GM12878 (cell line): ENCODE measurements around the gene UROC1. TPM values are rescaled to one million over a fixed set of nuclear protein-coding genes. Genes with fewer than 3 reads are reported as not detected.

Experiments
- ATAC-seq: fragments of 200-7000 bp; cut with Tn5 transposase; 3 replicates; pipeline ENCODE4 v1.9.1; 2020; ENCODE audit warnings: mild to moderate bottlenecking, moderate library complexity
- BruUV-seq: library from RNA; stranded (reverse); fragments of 400-500 nt; replicated peaks from 2 replicates; lab custom pipeline; 2021; lab: Mats Ljungman, UMichigan
- CTCF ChIA-PET: fragments of 300-600 bp; sonication (Branson Sonifier 250); formaldehyde crosslinking; extraction: SDS; loops from one replicate; lab custom pipeline; 2021; ENCODE audit warnings: inconsistent platforms; lab: Yijun Ruan, JAX
- POLR2A ChIA-PET: fragments of 350-600 bp; formaldehyde crosslinking; extraction: SDS; loops from one replicate; lab custom pipeline; 2021; ENCODE audit warnings: inconsistent platforms; lab: Charles Lee
- RAD21 ChIA-PET: fragments of 300-600 bp; sonication (Branson Sonifier 250); formaldehyde crosslinking; loops from one replicate; lab custom pipeline; 2023; ENCODE audit warnings: antibody characterized with exemption; ENCODE audit not compliant: unreplicated experiment; lab: Charles Lee
- SMC1A ChIA-PET: fragments of 300-600 bp; sonication (Branson Sonifier 250); formaldehyde crosslinking; loops from one replicate; lab custom pipeline; 2023; ENCODE audit not compliant: unreplicated experiment, uncharacterized antibody; lab: Charles Lee
- DNase-seq: peaks from one replicate; pipeline ENCODE4 v3.0.0-alpha.2; 2011; ENCODE audit warnings: low read depth, low spot score
- FAIRE-seq: peaks from 3 replicates; lab custom pipeline; 2011; peaks lifted over from hg19 to GRCh38; lab: Jason Lieb, UNC
- H2AFZ ChIP-seq: 2 replicates; pipeline ENCODE4 v1.6.0; 2011; ENCODE audit warnings: low read depth, low read length, control low read depth; ENCODE audit not compliant: control insufficient read depth
- H3K27ac ChIP-seq: 2 replicates; pipeline ENCODE4 v1.5.1; 2011; ENCODE audit warnings: control low read depth; ENCODE audit not compliant: control insufficient read depth, insufficient read depth
- H3K27me3 ChIP-seq, 2 experiments: replicated peaks in 1 of 2; 2 replicates each; pipeline versions ENCODE4 v1.6.0 to v1.6.1; 2011; ENCODE audit warnings: low read length in 1 of 2; ENCODE audit not compliant: control insufficient read depth in 2 of 2, insufficient read depth in 2 of 2
- H3K36me3 ChIP-seq, 2 experiments: 2 replicates each; pipeline ENCODE4 v1.5.1; 2011; ENCODE audit warnings: low read length in 1 of 2; ENCODE audit not compliant: control insufficient read depth in 2 of 2, insufficient read depth in 2 of 2
- H3K4me1 ChIP-seq: 2 replicates; pipeline ENCODE4 v1.6.1; 2011; ENCODE audit warnings: mild to moderate bottlenecking, low read length, moderate library complexity, mixed read lengths; ENCODE audit not compliant: control insufficient read depth, insufficient read depth
- H3K4me2 ChIP-seq: 2 replicates; pipeline ENCODE4 v1.6.0; 2011; ENCODE audit warnings: control low read depth; ENCODE audit not compliant: control insufficient read depth, insufficient read depth
- H3K4me3 ChIP-seq: fragments of 200-600 bp; sonication (generic); 2 replicates; pipeline ENCODE4 v1.5.1; 2016
- H3K79me2 ChIP-seq: 2 replicates; pipeline ENCODE4 v1.6.0; 2011; ENCODE audit warnings: low read length; ENCODE audit not compliant: control insufficient read depth, insufficient read depth
- H3K9ac ChIP-seq: 2 replicates; pipeline ENCODE4 v1.8.0; 2011; ENCODE audit warnings: low read length, control low read depth, mixed read lengths; ENCODE audit not compliant: control insufficient read depth, insufficient read depth
- H3K9me3 ChIP-seq: replicated peaks from 3 replicates; pipeline ENCODE4 v1.5.1; 2011; ENCODE audit warnings: mild to moderate bottlenecking, low read length; ENCODE audit not compliant: control insufficient read depth, insufficient read depth
- H4K20me1 ChIP-seq: 2 replicates; pipeline ENCODE4 v1.6.0; 2011; ENCODE audit not compliant: control insufficient read depth, insufficient read depth
- FOXM1 ChIP-seq: IDR thresholded peaks from 2 replicates; pipeline ENCODE4 v1.6.1; 2012; ENCODE audit warnings: low read depth, mild to moderate bottlenecking, inconsistent platforms, low read length, moderate library complexity
- MYB ChIP-seq: fragments of 150-350 bp; IDR thresholded peaks from 2 replicates; pipeline ENCODE4 v1.6.1; 2014; ENCODE audit warnings: mild to moderate bottlenecking, low read depth, low read length, borderline replicate concordance
- POLR2AphosphoS2 ChIP-seq: IDR thresholded peaks from 2 replicates; pipeline ENCODE4 v1.6.1; 2011; ENCODE audit warnings: low read depth, mild to moderate bottlenecking, low read length, improper control_type of control experiment, moderate library complexity
- RBBP5 ChIP-seq: fragments of 200-600 bp; sonication (generic); conservative IDR thresholded peaks from 2 replicates; pipeline ENCODE4 v1.6.1; 2016
- YBX1 ChIP-seq: fragments of 450-650 bp; IDR thresholded peaks from 2 replicates; pipeline ENCODE4 v1.6.1; 2016; ENCODE audit warnings: antibody characterized with exemption
- WGBS: methylation state at CpG from one replicate; pipeline ENCODE4 v1.1.6; 2016; ENCODE audit warnings: low lambda C conversion rate; ENCODE audit not compliant: insufficient replicate concordance, insufficient coverage; ENCODE audit errors: missing lambda C conversion rate; 5-methylcytosine and 5-hydroxymethylcytosine counted together
- in situ Hi-C: fragments of 300-500 bp; cut with MboI; formaldehyde crosslinking; loops from 9 replicates; pipeline ENCODE4 v1.14.3; 2018; ENCODE audit warnings: mixed read lengths
- intact Hi-C: fragments of 100-400 bp; cut with micrococcal nuclease; formaldehyde crosslinking; loops from one replicate; pipeline ENCODE4 v1.14.2; 2022; ENCODE audit not compliant: unreplicated experiment
- polyA plus RNA-seq, 11 experiments: library from polyadenylated mRNA; depleted of rRNA in 4 of 11; unstranded in 6 of 11; stranded (reverse) in 5 of 11; fragments of >200 nt; fragmentation: Nextera tagmentation in 4 of 11; fragmentation: Illumina TruSeq in 1 of 11; extraction: Ambion mirVana in 4 of 11; extraction: Trizol in 1 of 11; gene quantifications; 1 replicate in 1 of 11; 2 replicates in 10 of 11; pipeline versions ENCODE4 v1.2.1 to v1.2.3, GENCODE V29; 2011 to 2016; ENCODE audit warnings: inconsistent platforms in 2 of 11, missing spikeins in 2 of 11, low read depth in 1 of 11
- total RNA-seq, 4 experiments: library from RNA; depleted of rRNA in 3 of 4; stranded (reverse); fragments of >200 nt in 3 of 4; fragmentation: Illumina TruSeq in 1 of 4; extraction: Trizol in 1 of 4; gene quantifications; 2 replicates each; pipeline versions ENCODE4 v1.2.1 to v1.2.3, GENCODE V29; 2013 to 2021
- TF ChIP-seq, protein P1 (sequence below): fragments of 450-650 bp; formaldehyde crosslinking; IDR thresholded peaks from 2 replicates; pipeline ENCODE4 v1.5.0; 2022; ENCODE audit warnings: mild to moderate bottlenecking, missing genetic modification characterization

UROC1 gene
- total and polyA plus RNA-seq, 10 of the 15 experiments (the other 5 are each of a cell fraction or from before 2014, with no cell fraction given), result 0.04 TPM; not detected in 9

DNA sequence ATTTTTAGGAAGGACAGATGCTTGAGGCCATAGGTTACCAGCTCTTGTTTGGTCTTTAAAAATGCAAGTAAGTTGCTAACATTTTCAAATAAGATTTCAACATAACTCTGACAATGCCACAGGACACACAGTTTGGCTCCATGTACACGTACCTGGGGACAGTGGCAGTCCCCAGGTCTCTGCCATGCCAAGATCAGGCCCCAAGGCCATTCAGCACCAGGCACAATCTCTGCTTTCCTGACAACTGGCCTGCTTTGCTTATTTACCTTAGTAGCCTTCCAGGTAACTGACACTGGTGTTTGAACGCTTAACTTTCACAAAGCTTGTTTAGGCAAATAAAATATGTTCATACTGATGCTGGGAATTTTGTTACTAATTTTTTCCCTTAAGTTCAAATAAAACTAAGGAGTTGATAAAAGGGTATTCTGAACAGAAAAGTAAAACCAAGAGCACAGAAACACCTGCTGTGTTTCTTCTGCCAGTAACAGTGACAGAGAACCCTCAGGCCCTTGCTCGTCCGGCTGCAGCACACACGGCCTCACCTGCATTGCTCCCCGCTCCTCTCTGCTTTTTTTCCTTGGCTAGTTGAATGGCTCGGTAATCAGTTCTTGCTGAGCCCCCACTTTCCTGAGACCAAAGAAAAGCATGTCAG lies 58.3 kb downstream of the UROC1 start:
- DNase-seq, result no peak
- TF ChIP-seq MYB (no peak), FOXM1 (no peak), YBX1 (no peak), RBBP5 (no peak), POLR2AphosphoS2 (no peak)
- TF ChIP-seq, protein P1, sequence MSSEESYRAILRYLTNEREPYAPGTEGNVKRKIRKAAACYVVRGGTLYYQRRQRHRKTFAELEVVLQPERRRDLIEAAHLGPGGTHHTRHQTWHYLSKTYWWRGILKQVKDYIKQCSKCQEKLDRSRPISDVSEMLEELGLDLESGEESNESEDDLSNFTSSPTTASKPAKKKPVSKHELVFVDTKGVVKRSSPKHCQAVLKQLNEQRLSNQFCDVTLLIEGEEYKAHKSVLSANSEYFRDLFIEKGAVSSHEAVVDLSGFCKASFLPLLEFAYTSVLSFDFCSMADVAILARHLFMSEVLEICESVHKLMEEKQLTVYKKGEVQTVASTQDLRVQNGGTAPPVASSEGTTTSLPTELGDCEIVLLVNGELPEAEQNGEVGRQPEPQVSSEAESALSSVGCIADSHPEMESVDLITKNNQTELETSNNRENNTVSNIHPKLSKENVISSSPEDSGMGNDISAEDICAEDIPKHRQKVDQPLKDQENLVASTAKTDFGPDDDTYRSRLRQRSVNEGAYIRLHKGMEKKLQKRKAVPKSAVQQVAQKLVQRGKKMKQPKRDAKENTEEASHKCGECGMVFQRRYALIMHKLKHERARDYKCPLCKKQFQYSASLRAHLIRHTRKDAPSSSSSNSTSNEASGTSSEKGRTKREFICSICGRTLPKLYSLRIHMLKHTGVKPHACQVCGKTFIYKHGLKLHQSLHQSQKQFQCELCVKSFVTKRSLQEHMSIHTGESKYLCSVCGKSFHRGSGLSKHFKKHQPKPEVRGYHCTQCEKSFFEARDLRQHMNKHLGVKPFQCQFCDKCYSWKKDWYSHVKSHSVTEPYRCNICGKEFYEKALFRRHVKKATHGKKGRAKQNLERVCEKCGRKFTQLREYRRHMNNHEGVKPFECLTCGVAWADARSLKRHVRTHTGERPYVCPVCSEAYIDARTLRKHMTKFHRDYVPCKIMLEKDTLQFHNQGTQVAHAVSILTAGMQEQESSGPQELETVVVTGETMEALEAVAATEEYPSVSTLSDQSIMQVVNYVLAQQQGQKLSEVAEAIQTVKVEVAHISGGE (CRISPR knock-in tag), result no peak
- TF ChIP-seq, all 136 proteins: peak for 0
- H3K79me2 ChIP-seq, result no peaks in the 10 kb centered on the region

More for the DNA sequence above, 58.3 kb downstream of the UROC1 start:
- no TSS peak for BruUV-seq
- Histone ChIP-seq H3K36me3 (peaks cover 18 to 45% of the 10 kb centered on the region in 2 experiments), H3K9ac (no peak overlapping the region), H3K9me3 (no peaks in the 10 kb centered on the region), H3K4me3 (no peak overlapping the region), H3K4me1 (no peaks in the 10 kb centered on the region), H3K4me2 (no peak overlapping the region), H2AFZ (no peak overlapping the region), H4K20me1 (no peaks in the 10 kb centered on the region), H3K27ac (no peak overlapping the region), H3K27me3 (no peaks in the 10 kb centered on the region)
- POLR2A ChIA-PET, result no interaction called here
- ATAC-seq (no peak), FAIRE-seq (no peak)
- WGBS, result 84% methylated on average over 7 of the region's 7 CpGs
- in situ Hi-C loops, result no loop called here
- RAD21 ChIA-PET, result no interaction called here
- intact Hi-C loops, result no loop called here
- SMC1A ChIA-PET, result interaction anchor here (1.1 kb wide), 1 partner anchor 13 kb away, joined by 3 read pairs; no protein-coding TSS in a partner anchor
- CTCF ChIA-PET, result interaction anchor here (1.2 kb wide), 1 partner anchor 12 kb away, joined by 4 read pairs; no protein-coding TSS in a partner anchor
